Vagina (tissue), 2 donors: ENCODE measurements around the gene TEX13B. TPM values are rescaled to one million over a fixed set of nuclear protein-coding genes. Genes with fewer than 3 reads are reported as not detected.
"Not testable (repeated sequence)": the region's sequence is repeated elsewhere in the genome, so short reads cannot be mapped to it uniquely, and the experiment has no call there.

Experiments used
- DNase-seq, 2 donors: peaks; one replicate each; pipeline ENCODE4 v3.0.0-alpha.2; 2017; ENCODE audit errors: extremely low spot score in 2 of 2
- H3K27ac ChIP-seq: fragments of 200-600 bp; sonication (generic); one replicate; pipeline ENCODE4 v1.5.1; 2019
- H3K27me3 ChIP-seq: fragments of 200-600 bp; sonication (generic); one replicate; pipeline ENCODE4 v1.5.1; 2019
- H3K36me3 ChIP-seq, 2 donors: fragments of 200-600 bp; sonication (generic); one replicate each; pipeline ENCODE4 v1.5.1; 2017 to 2019
- H3K4me1 ChIP-seq: fragments of 200-600 bp; sonication (generic); one replicate; pipeline ENCODE4 v1.5.1; 2019
- H3K4me3 ChIP-seq, 2 donors: fragments of 200-600 bp; sonication (generic); 1 replicate in 1 of 2; 2 replicates in 1 of 2; pipeline ENCODE4 v1.5.1; 2016 to 2019
- H3K9me3 ChIP-seq: fragments of 200-600 bp; sonication (generic); one replicate; pipeline ENCODE4 v1.5.1; 2019
- POLR2A ChIP-seq, 2 donors: fragments of 450-650 bp; IDR thresholded peaks; one replicate each; pipeline ENCODE4 v1.6.1; 2017; ENCODE audit warnings: antibody characterized with exemption in 2 of 2, mild to moderate bottlenecking in 2 of 2, moderate library complexity in 2 of 2
- POLR2AphosphoS5 ChIP-seq, 2 donors: sonication (generic); formaldehyde crosslinking; IDR thresholded peaks; one replicate each; pipeline ENCODE4 v1.9.0; 2017; ENCODE audit warnings: antibody characterized with exemption in 2 of 2, mild to moderate bottlenecking in 2 of 2, low read depth in 1 of 2; ENCODE audit not compliant: insufficient read depth in 1 of 2
- intact Hi-C: fragments of 100-400 bp; cut with DNase I; formaldehyde crosslinking; loops from one replicate; pipeline ENCODE4 v1.15.1; 2023
- total RNA-seq: library from RNA; depleted of rRNA; stranded (reverse); fragments of >200 nt; gene quantifications from one replicate; pipeline ENCODE4 v1.2.3, GENCODE V29; 2016
- TF ChIP-seq, protein P1 (sequence below), 3 experiments: fragments of 450-650 bp in 2 of 3; fragments of 200-600 bp in 1 of 3; sonication (generic) in 1 of 3; IDR thresholded peaks; one replicate each; pipeline ENCODE4 v1.5.1; 2017 to 2019; ENCODE audit warnings: antibody characterized with exemption in 3 of 3, mild to moderate bottlenecking in 2 of 3, moderate library complexity in 2 of 3

The TEX13B gene
- total RNA-seq, 1 donor from 2014 or later: not detected

DNA sequence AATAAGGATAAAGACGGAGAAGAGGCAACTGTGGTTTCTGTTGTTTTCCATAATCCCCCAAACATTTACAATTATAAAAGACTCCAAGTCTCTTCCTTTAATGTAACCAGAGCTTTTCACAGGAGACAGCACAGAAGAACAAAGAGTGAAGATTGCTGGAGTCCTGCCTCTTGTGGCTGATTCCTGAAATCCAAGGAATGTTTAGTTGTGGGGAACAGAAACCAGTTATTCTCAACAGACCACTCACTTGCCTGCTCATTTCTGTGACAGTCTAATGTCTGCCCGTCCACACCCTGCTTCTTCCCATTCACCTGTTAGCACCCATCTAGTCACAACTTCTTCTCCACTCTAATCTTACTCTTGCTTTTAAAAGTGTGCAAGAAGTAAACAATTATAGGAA, 12.1 kb downstream of the TEX13B start:
- intact Hi-C loops: no loop called here
- no peak for DNase-seq
- no peaks in the 10 kb centered on the region for H3K27me3 ChIP-seq
- H3K36me3 ChIP-seq: no peaks in the 10 kb centered on the region
- H3K4me3 ChIP-seq: no peak overlapping the region
- TF ChIP-seq, protein P1, sequence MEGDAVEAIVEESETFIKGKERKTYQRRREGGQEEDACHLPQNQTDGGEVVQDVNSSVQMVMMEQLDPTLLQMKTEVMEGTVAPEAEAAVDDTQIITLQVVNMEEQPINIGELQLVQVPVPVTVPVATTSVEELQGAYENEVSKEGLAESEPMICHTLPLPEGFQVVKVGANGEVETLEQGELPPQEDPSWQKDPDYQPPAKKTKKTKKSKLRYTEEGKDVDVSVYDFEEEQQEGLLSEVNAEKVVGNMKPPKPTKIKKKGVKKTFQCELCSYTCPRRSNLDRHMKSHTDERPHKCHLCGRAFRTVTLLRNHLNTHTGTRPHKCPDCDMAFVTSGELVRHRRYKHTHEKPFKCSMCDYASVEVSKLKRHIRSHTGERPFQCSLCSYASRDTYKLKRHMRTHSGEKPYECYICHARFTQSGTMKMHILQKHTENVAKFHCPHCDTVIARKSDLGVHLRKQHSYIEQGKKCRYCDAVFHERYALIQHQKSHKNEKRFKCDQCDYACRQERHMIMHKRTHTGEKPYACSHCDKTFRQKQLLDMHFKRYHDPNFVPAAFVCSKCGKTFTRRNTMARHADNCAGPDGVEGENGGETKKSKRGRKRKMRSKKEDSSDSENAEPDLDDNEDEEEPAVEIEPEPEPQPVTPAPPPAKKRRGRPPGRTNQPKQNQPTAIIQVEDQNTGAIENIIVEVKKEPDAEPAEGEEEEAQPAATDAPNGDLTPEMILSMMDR (IDR thresholded peaks at IDR 0.05): no peak
- TF ChIP-seq POLR2A (IDR thresholded peaks at IDR 0.05) (no peak), POLR2AphosphoS5 (IDR thresholded peaks at IDR 0.05; ENCODE audit: insufficient read depth in 1 of 2, low read depth in 1 of 2) (no peak)
- H3K4me1 ChIP-seq: no peaks in the 10 kb centered on the region
- no peaks in the 10 kb centered on the region for H3K9me3 ChIP-seq
- no peak overlapping the region for H3K27ac ChIP-seq

DNA sequence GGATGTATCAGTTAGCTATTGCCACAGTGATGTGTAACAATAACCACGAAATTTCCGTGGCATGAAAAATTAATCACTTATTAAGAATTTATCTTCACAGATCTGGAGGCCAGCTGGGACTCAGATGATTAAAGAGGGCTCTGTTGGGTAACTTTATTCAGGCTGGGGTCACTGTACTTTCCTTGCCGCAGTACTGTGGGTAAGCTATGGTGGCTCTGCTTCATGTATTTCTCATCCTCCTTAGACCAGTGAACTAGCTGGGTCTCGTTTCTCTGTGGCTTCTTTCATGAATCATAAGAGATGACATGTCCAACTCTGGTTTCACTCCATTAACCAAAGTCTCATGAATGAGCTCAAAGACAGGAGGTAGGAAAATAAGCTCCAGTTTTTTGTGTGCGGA, 13.5 kb downstream of the TEX13B start:
- no peak overlapping the region for H3K4me3 ChIP-seq
- no peak for TF ChIP-seq POLR2AphosphoS5 (IDR thresholded peaks at IDR 0.05; ENCODE audit: insufficient read depth in 1 of 2, low read depth in 1 of 2)
- no peak for TF ChIP-seq POLR2A (IDR thresholded peaks at IDR 0.05)
- TF ChIP-seq, protein P1 (IDR thresholded peaks at IDR 0.05): no peak
- no peaks in the 10 kb centered on the region for H3K9me3 ChIP-seq
- intact Hi-C loops: no loop called here
- H3K27me3 ChIP-seq: no peaks in the 10 kb centered on the region
- H3K4me1 ChIP-seq: no peaks in the 10 kb centered on the region
- H3K36me3 ChIP-seq: no peaks in the 10 kb centered on the region
- no peak for DNase-seq
- H3K27ac ChIP-seq: no peak overlapping the region

DNA sequence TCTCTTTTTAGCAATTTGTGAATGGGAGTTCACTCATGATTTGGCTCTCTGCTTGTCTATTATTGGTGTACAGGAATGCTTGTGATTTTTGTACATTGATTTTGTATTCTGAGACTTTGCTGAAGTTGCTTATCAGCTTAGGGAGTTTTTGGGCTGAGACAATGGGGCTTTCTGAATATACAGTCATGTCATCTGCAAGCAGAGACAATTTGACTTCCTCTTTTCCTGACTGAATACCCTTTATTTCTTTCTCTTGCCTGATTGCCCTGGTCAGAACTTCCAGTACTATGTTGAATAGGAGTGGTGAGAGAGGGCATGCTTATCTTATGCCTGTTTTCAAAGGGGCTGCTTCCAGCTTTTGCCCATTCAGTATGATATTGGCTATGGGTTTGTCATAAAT, 26.8 kb downstream of the TEX13B start:
- H3K4me3 ChIP-seq, intact Hi-C loops, H3K27me3 ChIP-seq, H3K36me3 ChIP-seq, DNase-seq, H3K9me3 ChIP-seq, H3K27ac ChIP-seq, H3K4me1 ChIP-seq: not testable (repeated sequence)

DNA sequence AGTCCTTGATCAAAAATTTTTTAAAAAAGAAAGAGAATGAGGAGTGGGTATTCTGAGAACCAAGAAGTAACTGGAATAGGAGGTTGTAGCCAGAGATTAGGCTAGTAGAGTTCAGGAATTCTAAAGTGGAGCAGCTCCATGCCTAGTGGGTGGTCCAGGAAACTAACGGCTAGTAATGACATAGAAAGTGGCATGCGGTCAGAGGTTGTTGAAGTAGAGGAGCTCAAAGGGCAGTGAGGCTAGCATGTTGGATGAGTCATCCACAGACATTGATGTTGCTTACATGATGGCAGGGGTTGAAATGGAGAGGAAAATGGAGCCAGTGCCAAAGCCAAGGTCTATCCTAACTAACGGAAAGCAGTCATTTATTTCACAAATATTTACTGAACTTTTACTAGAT, 42.1 kb downstream of the TEX13B start:
- TF ChIP-seq POLR2AphosphoS5 (IDR thresholded peaks at IDR 0.05; ENCODE audit: insufficient read depth in 1 of 2, low read depth in 1 of 2) (no peak), POLR2A (IDR thresholded peaks at IDR 0.05) (no peak)
- TF ChIP-seq, protein P1 (IDR thresholded peaks at IDR 0.05): no peak

DNA sequence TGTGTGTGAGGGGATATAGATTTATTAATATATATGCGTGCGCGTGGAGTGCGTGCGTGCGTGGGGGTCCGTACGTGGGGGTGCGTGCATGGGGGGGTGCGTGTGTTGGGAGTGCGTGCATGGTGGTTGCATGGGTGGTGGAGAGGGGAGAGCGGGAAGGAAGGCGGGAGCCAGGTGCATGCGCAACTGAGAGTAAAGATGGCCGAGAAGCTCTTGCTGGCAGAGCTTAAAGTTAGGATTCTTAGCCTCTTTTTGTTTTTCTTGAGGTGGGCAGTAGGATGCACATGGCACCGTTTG, 45.8 kb downstream of the TEX13B start:
- Histone ChIP-seq H3K4me3 (no peak overlapping the region), H3K9me3 (no peaks in the 10 kb centered on the region), H3K4me1 (no peaks in the 10 kb centered on the region), H3K27ac (no peak overlapping the region), H3K36me3 (no peaks in the 10 kb centered on the region), H3K27me3 (no peaks in the 10 kb centered on the region)
- TF ChIP-seq, protein P1 (IDR thresholded peaks at IDR 0.05): no peak
- no peak for TF ChIP-seq POLR2A (IDR thresholded peaks at IDR 0.05)
- no peak for TF ChIP-seq POLR2AphosphoS5 (IDR thresholded peaks at IDR 0.05; ENCODE audit: insufficient read depth in 1 of 2, low read depth in 1 of 2)
- DNase-seq: no peak
- intact Hi-C loops: no loop called here

More for the DNA sequence above, 42.1 kb downstream of the TEX13B start:
- Histone ChIP-seq H3K36me3 (no peaks in the 10 kb centered on the region), H3K4me3 (no peak overlapping the region), H3K4me1 (no peaks in the 10 kb centered on the region), H3K27ac (no peak overlapping the region), H3K9me3 (no peaks in the 10 kb centered on the region), H3K27me3 (no peaks in the 10 kb centered on the region)
- intact Hi-C loops: no loop called here
- DNase-seq: no peak
